ENCODE results near the gene RFWD3.

RFWD3 gene

DNA sequence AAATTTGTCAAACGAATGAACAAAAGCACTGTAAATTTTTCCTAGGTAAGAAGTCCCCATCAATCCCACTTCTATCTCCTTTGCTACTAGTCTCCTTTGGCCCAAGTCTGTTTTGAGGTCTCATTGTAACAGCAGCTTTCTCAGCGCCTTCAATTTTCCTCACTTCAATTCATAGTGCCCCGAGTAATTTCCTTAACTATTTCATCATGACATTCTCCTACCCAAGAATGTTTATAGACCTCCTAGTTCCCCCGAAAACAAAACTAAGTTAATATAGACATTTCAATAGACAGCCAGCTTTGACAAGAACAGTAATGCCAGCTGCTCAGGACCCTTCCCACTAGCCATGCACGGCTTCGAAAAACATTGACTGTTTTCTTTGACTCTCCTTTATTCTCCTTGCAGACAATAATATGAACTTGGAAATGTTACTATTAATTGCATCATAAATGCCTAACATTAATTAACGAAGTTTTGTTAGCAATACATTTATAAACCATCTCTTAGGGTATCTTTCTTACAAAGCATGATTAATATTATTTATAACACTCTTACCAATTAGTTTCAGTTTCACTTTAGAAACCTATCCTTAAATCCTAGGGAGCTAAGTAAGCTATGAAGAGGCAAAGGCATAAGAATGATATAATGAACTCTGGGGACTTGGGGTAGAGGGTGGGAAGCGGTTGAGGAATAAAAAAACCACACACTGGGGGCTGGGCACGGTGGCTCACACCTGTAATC is 82.6 kb downstream of the RFWD3 start:
- H3K27ac ChIP-seq (ENCODE audit: low read depth in 2 of 2, low read length in 2 of 2) = no peak overlapping the region

GRCh38 chr16:74582970-74583369 is 83.7 kb downstream of the RFWD3 start:
- Histone ChIP-seq H3K27me3 (ENCODE audit: control insufficient read depth in 2 of 2, insufficient read depth in 2 of 2, low read length in 2 of 2) (no peaks in the 10 kb centered on the region), H3K9me3 (ENCODE audit: control insufficient read depth in 2 of 2, low read length in 2 of 2) (no peaks in the 10 kb centered on the region), H3K27ac (ENCODE audit: low read depth in 2 of 2, low read length in 2 of 2) (no peak overlapping the region), H3K9ac (ENCODE audit: low read depth in 1 of 2, low read length in 2 of 2) (no peak overlapping the region), H3K4me3 (ENCODE audit: low read length in 2 of 2) (no peak overlapping the region), H3K4me1 (ENCODE audit: control insufficient read depth in 2 of 2, insufficient read depth in 2 of 2, low read length in 2 of 2) (peaks cover 0 to 5% of the 10 kb centered on the region in 2 donors), H3K36me3 (ENCODE audit: control insufficient read depth in 2 of 2, insufficient read depth in 2 of 2, low read length in 2 of 2) (peaks cover 0 to 3% of the 10 kb centered on the region in 2 donors)

More for the DNA sequence above, 82.6 kb downstream of the RFWD3 start:
- Histone ChIP-seq H3K4me1 (ENCODE audit: control insufficient read depth in 2 of 2, insufficient read depth in 2 of 2, low read length in 2 of 2) (peaks cover 0 to 5% of the 10 kb centered on the region in 2 donors), H3K9me3 (ENCODE audit: control insufficient read depth in 2 of 2, low read length in 2 of 2) (no peaks in the 10 kb centered on the region), H3K4me3 (ENCODE audit: low read length in 2 of 2) (no peak overlapping the region), H3K27me3 (ENCODE audit: control insufficient read depth in 2 of 2, insufficient read depth in 2 of 2, low read length in 2 of 2) (no peaks in the 10 kb centered on the region), H3K36me3 (ENCODE audit: control insufficient read depth in 2 of 2, insufficient read depth in 2 of 2, low read length in 2 of 2) (peaks cover 0 to 3% of the 10 kb centered on the region in 2 donors), H3K9ac (ENCODE audit: low read depth in 1 of 2, low read length in 2 of 2) (no peak overlapping the region)

- no peaks in the 10 kb centered on the region for H3K36me3 ChIP-seq (ENCODE audit: control insufficient read depth in 2 of 2, insufficient read depth in 2 of 2, low read length in 2 of 2)
- H3K9ac ChIP-seq (ENCODE audit: low read depth in 1 of 2, low read length in 2 of 2) = no peak overlapping the region
- no peaks in the 10 kb centered on the region for H3K9me3 ChIP-seq (ENCODE audit: control insufficient read depth in 2 of 2, low read length in 2 of 2)
- no peak overlapping the region for H3K4me3 ChIP-seq (ENCODE audit: low read length in 2 of 2)
- peaks cover 0 to 5% of the 10 kb centered on the region in 2 donors for H3K4me1 ChIP-seq (ENCODE audit: control insufficient read depth in 2 of 2, insufficient read depth in 2 of 2, low read length in 2 of 2)
- no peak overlapping the region for H3K27ac ChIP-seq (ENCODE audit: low read depth in 2 of 2, low read length in 2 of 2)
- H3K27me3 ChIP-seq (ENCODE audit: control insufficient read depth in 2 of 2, insufficient read depth in 2 of 2, low read length in 2 of 2) = no peaks in the 10 kb centered on the region
Observed at GRCh38 chr16:74580833-74581232, 85.8 kb downstream of the RFWD3 start.

GRCh38 chr16:74578838-74579237 is 87.8 kb downstream of the RFWD3 start:
- H3K27ac ChIP-seq (ENCODE audit: low read depth in 2 of 2, low read length in 2 of 2) = no peak overlapping the region
- H3K4me3 ChIP-seq (ENCODE audit: low read length in 2 of 2) = no peak overlapping the region
- H3K36me3 ChIP-seq (ENCODE audit: control insufficient read depth in 2 of 2, insufficient read depth in 2 of 2, low read length in 2 of 2) = no peaks in the 10 kb centered on the region
- peaks cover 0 to 5% of the 10 kb centered on the region in 2 donors for H3K4me1 ChIP-seq (ENCODE audit: control insufficient read depth in 2 of 2, insufficient read depth in 2 of 2, low read length in 2 of 2)
- H3K9ac ChIP-seq (ENCODE audit: low read depth in 1 of 2, low read length in 2 of 2) = no peak overlapping the region
- no peaks in the 10 kb centered on the region for H3K9me3 ChIP-seq (ENCODE audit: control insufficient read depth in 2 of 2, low read length in 2 of 2)
- H3K27me3 ChIP-seq (ENCODE audit: control insufficient read depth in 2 of 2, insufficient read depth in 2 of 2, low read length in 2 of 2) = no peaks in the 10 kb centered on the region

DNA sequence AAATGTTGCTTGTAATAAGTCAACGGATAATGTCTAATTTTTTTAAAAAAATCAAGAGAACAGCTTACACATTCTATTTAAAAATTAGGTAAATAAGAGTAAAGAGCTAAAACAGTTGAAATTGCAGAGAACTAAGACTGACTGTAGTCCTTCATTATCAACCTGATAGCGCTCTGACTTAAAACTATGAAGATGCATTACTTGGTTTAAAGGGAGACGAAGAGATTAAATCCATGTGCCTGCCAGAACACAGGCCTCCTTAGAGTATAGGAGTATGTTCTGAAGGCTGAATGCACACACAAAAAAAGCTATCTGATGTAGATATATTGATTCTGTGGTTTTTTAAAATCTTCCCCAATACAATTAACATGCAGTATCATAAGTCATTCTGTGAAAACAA is 88.2 kb downstream of the RFWD3 start:
- H3K27ac ChIP-seq (ENCODE audit: low read depth in 2 of 2, low read length in 2 of 2) = no peak overlapping the region
- no peak overlapping the region for H3K9ac ChIP-seq (ENCODE audit: low read depth in 1 of 2, low read length in 2 of 2)
- no peak overlapping the region for H3K4me3 ChIP-seq (ENCODE audit: low read length in 2 of 2)
- no peaks in the 10 kb centered on the region for H3K9me3 ChIP-seq (ENCODE audit: control insufficient read depth in 2 of 2, low read length in 2 of 2)
- no peaks in the 10 kb centered on the region for H3K27me3 ChIP-seq (ENCODE audit: control insufficient read depth in 2 of 2, insufficient read depth in 2 of 2, low read length in 2 of 2)
- no peaks in the 10 kb centered on the region for H3K36me3 ChIP-seq (ENCODE audit: control insufficient read depth in 2 of 2, insufficient read depth in 2 of 2, low read length in 2 of 2)
- H3K4me1 ChIP-seq (ENCODE audit: control insufficient read depth in 2 of 2, insufficient read depth in 2 of 2, low read length in 2 of 2) = peaks cover 0 to 5% of the 10 kb centered on the region in 2 donors

DNA sequence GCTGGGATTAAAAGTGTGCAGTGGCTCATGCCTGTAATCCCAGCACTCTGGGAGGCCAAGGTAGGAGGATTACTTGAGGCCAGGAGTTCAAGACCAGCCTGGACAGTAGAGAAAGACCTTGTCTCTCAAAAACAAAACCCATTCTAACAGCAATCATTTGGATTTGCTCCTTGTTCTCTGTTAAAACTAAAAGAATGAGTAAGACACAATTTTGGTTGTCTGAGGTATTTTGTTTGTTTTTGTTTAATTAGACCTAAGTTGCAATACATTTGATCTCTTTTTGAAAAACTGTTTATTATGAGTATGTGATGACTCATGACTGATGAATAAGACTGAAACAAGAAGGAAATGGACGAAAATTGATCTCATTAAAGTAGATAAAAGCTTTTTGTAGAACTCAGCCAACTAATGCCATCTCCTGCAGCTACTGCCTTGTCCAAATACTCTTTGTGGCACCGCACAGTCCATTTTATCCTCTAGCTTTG is 88.8 kb downstream of the RFWD3 start:
- no peaks in the 10 kb centered on the region for H3K27me3 ChIP-seq (ENCODE audit: control insufficient read depth in 2 of 2, insufficient read depth in 2 of 2, low read length in 2 of 2)
- no peaks in the 10 kb centered on the region for H3K36me3 ChIP-seq (ENCODE audit: control insufficient read depth in 2 of 2, insufficient read depth in 2 of 2, low read length in 2 of 2)
- no peak overlapping the region for H3K9ac ChIP-seq (ENCODE audit: low read depth in 1 of 2, low read length in 2 of 2)
- H3K9me3 ChIP-seq (ENCODE audit: control insufficient read depth in 2 of 2, low read length in 2 of 2) = no peaks in the 10 kb centered on the region
- no peak overlapping the region for H3K4me3 ChIP-seq (ENCODE audit: low read length in 2 of 2)
- no peak overlapping the region for H3K27ac ChIP-seq (ENCODE audit: low read depth in 2 of 2, low read length in 2 of 2)
- peaks cover 0 to under 1% of the 10 kb centered on the region in 2 donors for H3K4me1 ChIP-seq (ENCODE audit: control insufficient read depth in 2 of 2, insufficient read depth in 2 of 2, low read length in 2 of 2)

DNA sequence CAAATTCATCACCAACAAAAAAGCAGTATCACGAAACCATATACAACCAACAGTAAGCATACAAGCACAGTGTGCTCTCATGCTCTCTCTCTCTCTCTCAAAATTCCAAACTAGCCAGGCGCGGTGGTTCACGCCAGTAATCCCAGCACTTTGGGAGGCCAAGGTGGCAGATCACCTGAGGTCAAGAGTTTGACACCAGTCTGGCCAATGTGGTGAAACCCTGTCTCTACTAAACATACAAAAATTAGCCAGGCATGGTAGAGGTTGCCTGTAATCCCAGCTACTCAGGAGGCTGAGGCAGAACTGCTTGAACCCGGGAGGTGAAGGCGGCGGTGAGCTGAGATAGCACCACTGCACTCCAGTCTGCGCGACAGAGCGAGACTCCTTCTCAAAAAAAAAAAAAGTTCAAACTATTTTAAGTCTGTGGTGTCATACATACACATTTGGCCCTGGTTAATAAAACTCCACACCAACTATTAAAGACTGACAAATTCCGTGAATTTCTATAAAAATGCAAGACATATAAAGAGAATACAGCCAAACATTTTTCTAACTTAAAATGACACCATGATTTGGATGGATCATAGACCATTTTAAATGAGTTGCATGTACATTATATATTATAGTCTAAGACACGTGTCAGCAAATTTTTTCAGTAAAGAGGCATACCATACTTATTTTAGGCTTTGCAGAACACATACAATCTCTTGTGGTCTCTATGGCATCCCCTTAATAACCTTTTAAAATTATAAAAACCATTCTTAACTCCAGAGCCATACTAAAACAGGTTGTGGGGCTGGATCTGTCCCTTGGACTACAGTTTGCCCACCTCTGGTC is 90.7 kb downstream of the RFWD3 start:
- Histone ChIP-seq H3K9me3 (ENCODE audit: control insufficient read depth in 2 of 2, low read length in 2 of 2) (no peaks in the 10 kb centered on the region), H3K4me3 (ENCODE audit: low read length in 2 of 2) (no peak overlapping the region), H3K9ac (ENCODE audit: low read depth in 1 of 2, low read length in 2 of 2) (no peak overlapping the region), H3K36me3 (ENCODE audit: control insufficient read depth in 2 of 2, insufficient read depth in 2 of 2, low read length in 2 of 2) (no peaks in the 10 kb centered on the region), H3K27ac (ENCODE audit: low read depth in 2 of 2, low read length in 2 of 2) (no peak overlapping the region), H3K27me3 (ENCODE audit: control insufficient read depth in 2 of 2, insufficient read depth in 2 of 2, low read length in 2 of 2) (no peaks in the 10 kb centered on the region), H3K4me1 (ENCODE audit: control insufficient read depth in 2 of 2, insufficient read depth in 2 of 2, low read length in 2 of 2) (peaks cover 3 to 5% of the 10 kb centered on the region in 2 donors)

GRCh38 chr16:74575175-74575806 is 91.4 kb downstream of the RFWD3 start:
- Histone ChIP-seq H3K4me3 (ENCODE audit: low read length in 2 of 2) (no peak overlapping the region), H3K27me3 (ENCODE audit: control insufficient read depth in 2 of 2, insufficient read depth in 2 of 2, low read length in 2 of 2) (no peaks in the 10 kb centered on the region), H3K9me3 (ENCODE audit: control insufficient read depth in 2 of 2, low read length in 2 of 2) (no peaks in the 10 kb centered on the region), H3K4me1 (ENCODE audit: control insufficient read depth in 2 of 2, insufficient read depth in 2 of 2, low read length in 2 of 2) (peaks cover 5 to 7% of the 10 kb centered on the region in 2 donors), H3K27ac (ENCODE audit: low read depth in 2 of 2, low read length in 2 of 2) (no peak overlapping the region), H3K36me3 (ENCODE audit: control insufficient read depth in 2 of 2, insufficient read depth in 2 of 2, low read length in 2 of 2) (no peaks in the 10 kb centered on the region), H3K9ac (ENCODE audit: low read depth in 1 of 2, low read length in 2 of 2) (no peak overlapping the region)

GRCh38 chr16:74574146-74574545 is 92.5 kb downstream of the RFWD3 start:
- Histone ChIP-seq H3K27me3 (ENCODE audit: control insufficient read depth in 2 of 2, insufficient read depth in 2 of 2, low read length in 2 of 2) (no peaks in the 10 kb centered on the region), H3K9ac (ENCODE audit: low read depth in 1 of 2, low read length in 2 of 2) (no peak overlapping the region), H3K4me3 (ENCODE audit: low read length in 2 of 2) (no peak overlapping the region), H3K4me1 (ENCODE audit: control insufficient read depth in 2 of 2, insufficient read depth in 2 of 2, low read length in 2 of 2) (peaks cover 5 to 12% of the 10 kb centered on the region in 2 donors), H3K9me3 (ENCODE audit: control insufficient read depth in 2 of 2, low read length in 2 of 2) (no peaks in the 10 kb centered on the region), H3K27ac (ENCODE audit: low read depth in 2 of 2, low read length in 2 of 2) (no peak overlapping the region), H3K36me3 (ENCODE audit: control insufficient read depth in 2 of 2, insufficient read depth in 2 of 2, low read length in 2 of 2) (no peaks in the 10 kb centered on the region)

GRCh38 chr16:74573622-74574021 is 93.1 kb downstream of the RFWD3 start:
- Histone ChIP-seq H3K9me3 (ENCODE audit: control insufficient read depth in 2 of 2, low read length in 2 of 2) (no peaks in the 10 kb centered on the region), H3K4me1 (ENCODE audit: control insufficient read depth in 2 of 2, insufficient read depth in 2 of 2, low read length in 2 of 2) (peaks cover 5 to 17% of the 10 kb centered on the region in 2 donors)

More at GRCh38 chr16:74573622-74574021, 93.1 kb downstream of the RFWD3 start:
- H3K27ac ChIP-seq (ENCODE audit: low read depth in 2 of 2, low read length in 2 of 2) = no peak overlapping the region
- H3K9ac ChIP-seq (ENCODE audit: low read depth in 1 of 2, low read length in 2 of 2) = no peak overlapping the region
- H3K36me3 ChIP-seq (ENCODE audit: control insufficient read depth in 2 of 2, insufficient read depth in 2 of 2, low read length in 2 of 2) = no peaks in the 10 kb centered on the region
- no peak overlapping the region for H3K4me3 ChIP-seq (ENCODE audit: low read length in 2 of 2)
- H3K27me3 ChIP-seq (ENCODE audit: control insufficient read depth in 2 of 2, insufficient read depth in 2 of 2, low read length in 2 of 2) = no peaks in the 10 kb centered on the region
